ENCODE data around the gene NUP93. TPM values are rescaled to one million over a fixed set of nuclear protein-coding genes. Genes with fewer than 3 reads are reported as not detected.

NUP93 gene
- polyA plus RNA-seq, 1 of the 3 experiments (the other 2 are of a cell fraction) = 43.1 TPM

- Histone ChIP-seq H3K79me2 (ENCODE audit: insufficient read depth) (peaks cover 26% of the 10 kb centered on the region; the same call in 1 of the 2 replicates), H3K9ac (no peak overlapping the region)
- CTCF ChIA-PET = interaction anchor here (0.7 to 2.9 kb wide), 3 partner anchors 8 to 94 kb away, joined by 3 to 13 read pairs (median 3); no protein-coding TSS in a partner anchor
These were observed 43.6 kb downstream of the NUP93 start for GRCh38 chr16:56773532-56773931.

GRCh38 chr16:56774016-56774680 is 44.2 kb downstream of the NUP93 start:
- Histone ChIP-seq H3K27me3 (ENCODE audit: insufficient read depth) (no peaks in the 10 kb centered on the region), H3K4me3 (ENCODE audit: low read depth in 2 of 2, low read length in 1 of 2) (no peak overlapping the region), H3K79me2 (ENCODE audit: insufficient read depth) (peaks cover 26% of the 10 kb centered on the region; the same call in 1 of the 2 replicates), H4K20me1 (ENCODE audit: insufficient read depth) (no peaks in the 10 kb centered on the region), H3F3A (replicated peaks; ENCODE audit: insufficient read depth) (no peaks in the 10 kb centered on the region), H3K4me2 (no peak overlapping the region), H3K36me3 (replicated peaks in 1 of 2; ENCODE audit: control insufficient read depth in 1 of 2, insufficient read depth in 2 of 2, low read length in 1 of 2) (no peaks in the 10 kb centered on the region), H3K9me2 (no peaks in the 10 kb centered on the region), H2AFZ (ENCODE audit: low read depth) (no peak overlapping the region), H3K4me1 (ENCODE audit: control insufficient read depth in 1 of 2, insufficient read depth in 2 of 2, low read depth in 1 of 2, low read length in 1 of 2) (peaks cover 5 to 8% of the 10 kb centered on the region in 2 experiments; a peak in 3 of 4 replicates), H3K9ac (no peak overlapping the region), H3K27ac (ENCODE audit: low read depth in 2 of 2, low read length in 1 of 2) (no peak overlapping the region), H3K9me3 (no peaks in the 10 kb centered on the region)
- 98% methylated on average over 2 of the region's 2 CpGs for WGBS (ENCODE audit: low lambda C conversion rate)
- POLR2A ChIA-PET = no interaction called here
- DNase-seq = no peak
- CTCF ChIA-PET = interaction anchor here (0.7 to 2.9 kb wide), 3 partner anchors 9 to 93 kb away, joined by 3 to 13 read pairs (median 3); no protein-coding TSS in a partner anchor
- TF ChIP-seq MXI1 (IDR thresholded peaks at IDR 0.05; ENCODE audit: low read depth, low read length) (no peak), GATA2 (CRISPR knock-in tag; IDR thresholded peaks at IDR 0.05) (no peak), RAD21 (IDR thresholded peaks at IDR 0.05; ENCODE audit: low read length) (no peak), NRF1 (IDR thresholded peaks at IDR 0.05; ENCODE audit: low read depth, low read length) (no peak), SIN3A (IDR thresholded peaks at IDR 0.05; ENCODE audit: borderline replicate concordance, low read depth, low read length) (no peak), TAF1 (IDR thresholded peaks at IDR 0.05; ENCODE audit: borderline replicate concordance, low read depth, low read length) (no peak), IRF3 (IDR thresholded peaks at IDR 0.05; ENCODE audit: low read depth, low read length) (no peak), USF1 (IDR thresholded peaks at IDR 0.05; ENCODE audit: borderline replicate concordance, low read depth) (no peak), TCF12 (IDR thresholded peaks at IDR 0.05) (no peak), USF2 (IDR thresholded peaks at IDR 0.05; ENCODE audit: borderline replicate concordance, low read depth, low read length) (no peak), JUND (IDR thresholded peaks at IDR 0.05) (no peak), REST (IDR thresholded peaks at IDR 0.05; ENCODE audit: low read depth, low read length) (no peak), EZH2phosphoT487 (IDR thresholded peaks at IDR 0.05; ENCODE audit: borderline replicate concordance, low read depth) (no peak), RXRA (IDR thresholded peaks at IDR 0.05; ENCODE audit: borderline replicate concordance, low read depth) (no peak), FOXM1 (IDR thresholded peaks at IDR 0.05; ENCODE audit: low read depth) (no peak), FOXJ3 (CRISPR knock-in tag; IDR thresholded peaks at IDR 0.05) (no peak)

More at GRCh38 chr16:56773532-56773931, 43.6 kb downstream of the NUP93 start:
- DNase-seq = no peak
- no peaks in the 10 kb centered on the region for H4K20me1 ChIP-seq (ENCODE audit: insufficient read depth)
- no peak overlapping the region for H3K4me3 ChIP-seq (ENCODE audit: low read depth in 2 of 2, low read length in 1 of 2)
- no peaks in the 10 kb centered on the region for H3F3A ChIP-seq (replicated peaks; ENCODE audit: insufficient read depth)
- H2AFZ ChIP-seq (ENCODE audit: low read depth) = no peak overlapping the region
- TF ChIP-seq RCOR1 (IDR thresholded peaks at IDR 0.05; ENCODE audit: low read length) = no peak
- no peak for TF ChIP-seq USF1 (IDR thresholded peaks at IDR 0.05; ENCODE audit: borderline replicate concordance, low read depth)
- TF ChIP-seq EP300 (IDR thresholded peaks at IDR 0.05; ENCODE audit: borderline replicate concordance in 1 of 2, low read depth in 1 of 2, low read length in 1 of 2) = no peak
- TF ChIP-seq JUND (IDR thresholded peaks at IDR 0.05) = no peak
- TF ChIP-seq RFX5 (IDR thresholded peaks at IDR 0.05; ENCODE audit: low read length) = no peak
- TF ChIP-seq FOSL2 (IDR thresholded peaks at IDR 0.05; ENCODE audit: borderline replicate concordance, low read depth) = no peak
- TF ChIP-seq MXI1 (IDR thresholded peaks at IDR 0.05; ENCODE audit: low read depth, low read length) = no peak
- WGBS (ENCODE audit: low lambda C conversion rate) = 100% methylated on average over 3 of the region's 3 CpGs
- no peaks in the 10 kb centered on the region for H3K9me2 ChIP-seq
- H3K4me1 ChIP-seq (ENCODE audit: control insufficient read depth in 1 of 2, insufficient read depth in 2 of 2, low read depth in 1 of 2, low read length in 1 of 2) = peaks cover 5 to 8% of the 10 kb centered on the region in 2 experiments; a peak in 3 of 4 replicates
- no peaks in the 10 kb centered on the region for H3K36me3 ChIP-seq (replicated peaks in 1 of 2; ENCODE audit: control insufficient read depth in 1 of 2, insufficient read depth in 2 of 2, low read length in 1 of 2)
- H3K4me2 ChIP-seq = no peak overlapping the region
- no peaks in the 10 kb centered on the region for H3K27me3 ChIP-seq (ENCODE audit: insufficient read depth)
- H3K9me3 ChIP-seq = no peaks in the 10 kb centered on the region
- no peak overlapping the region for H3K27ac ChIP-seq (ENCODE audit: low read depth in 2 of 2, low read length in 1 of 2)
- POLR2A ChIA-PET = no interaction called here
